ENCODE results near the gene PPARD. TPM values are rescaled to one million over a fixed set of nuclear protein-coding genes. Genes with fewer than 3 reads are reported as not detected.

Gene PPARD
- total and polyA plus RNA-seq, 2 of the 13 experiments (the other 11 are each of a cell fraction or from before 2014, with no cell fraction given) = 6.1 to 13.3 TPM

DNA sequence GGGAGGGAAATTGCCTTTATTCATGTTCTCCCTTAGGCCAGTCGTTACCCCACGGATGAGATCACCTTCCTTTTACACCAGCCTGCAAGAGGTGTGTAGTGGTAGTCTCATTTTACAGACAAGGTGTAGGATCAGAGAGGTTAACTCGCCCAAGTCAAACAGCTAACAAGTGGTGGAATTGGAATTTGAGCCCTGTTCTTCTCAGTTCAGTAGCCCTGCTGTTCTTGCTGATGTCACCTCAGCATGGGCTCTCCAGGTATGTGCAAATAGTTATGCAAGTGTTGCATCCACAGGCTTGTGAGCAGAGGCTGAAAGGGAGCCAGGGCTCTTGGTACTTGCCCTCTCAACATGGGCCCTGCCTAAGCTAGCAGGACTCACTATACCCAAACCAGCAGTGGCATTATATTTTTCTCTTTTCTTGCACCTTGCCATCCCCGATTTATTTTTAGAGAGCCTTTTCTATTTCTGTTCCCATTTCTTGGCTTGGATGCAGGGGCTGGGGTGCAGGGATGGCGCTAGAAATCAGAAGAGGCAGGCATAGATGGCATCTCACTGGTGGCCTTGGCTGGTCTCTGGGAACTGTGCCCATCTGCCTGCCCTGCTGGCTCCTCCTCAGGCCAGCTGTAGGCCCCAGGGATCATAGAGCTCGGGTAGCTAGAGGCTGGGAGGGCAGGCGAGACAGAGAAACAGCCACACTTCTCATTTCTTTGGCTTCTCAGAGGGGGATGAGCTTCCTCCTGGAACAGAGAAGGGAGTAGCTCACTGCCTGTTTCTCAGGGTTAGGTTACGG, 18.2 kb downstream of the PPARD start (continued):
- TF ChIP-seq, protein P1, sequence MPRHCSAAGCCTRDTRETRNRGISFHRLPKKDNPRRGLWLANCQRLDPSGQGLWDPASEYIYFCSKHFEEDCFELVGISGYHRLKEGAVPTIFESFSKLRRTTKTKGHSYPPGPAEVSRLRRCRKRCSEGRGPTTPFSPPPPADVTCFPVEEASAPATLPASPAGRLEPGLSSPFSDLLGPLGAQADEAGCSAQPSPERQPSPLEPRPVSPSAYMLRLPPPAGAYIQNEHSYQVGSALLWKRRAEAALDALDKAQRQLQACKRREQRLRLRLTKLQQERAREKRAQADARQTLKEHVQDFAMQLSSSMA (CRISPR knock-in tag; IDR thresholded peaks at IDR 0.05) = 0 out of 2 replicates have a peak, but pooled peaks have one; percentile 34
- TF ChIP-seq ESRRA (CRISPR knock-in tag; IDR thresholded peaks at IDR 0.05; ENCODE audit: low read depth) (peak; percentile 67; the same call in 1 of the 2 replicates), ZNF816 (CRISPR knock-in tag; IDR thresholded peaks at IDR 0.05; ENCODE audit: borderline replicate concordance) (no peak), ZNF780A (CRISPR knock-in tag; IDR thresholded peaks at IDR 0.05) (no peak), NKX3-1 (CRISPR knock-in tag; IDR thresholded peaks at IDR 0.05) (no peak), RBM39 (IDR thresholded peaks at IDR 0.05; ENCODE audit: low read depth, low read length, poor library complexity, severe bottlenecking) (no peak), ARNTL (CRISPR knock-in tag; IDR thresholded peaks at IDR 0.05) (0 out of 2 replicates have a peak, but pooled peaks have one; percentile 66), ATAD3A (CRISPR knock-in tag; IDR thresholded peaks at IDR 0.05) (no peak), HOXA5 (CRISPR knock-in tag; IDR thresholded peaks at IDR 0.05) (peak; percentile 76; the same call in 1 of the 2 replicates), GABPA (IDR thresholded peaks at IDR 0.05; ENCODE audit: low read depth, low read length) (no peak), GABPA (CRISPR knock-in tag; IDR thresholded peaks at IDR 0.05; ENCODE audit: low read depth) (0 out of 2 replicates have a peak, but pooled peaks have one; percentile 1), PRMT3 (CRISPR knock-in tag; IDR thresholded peaks at IDR 0.05; ENCODE audit: borderline replicate concordance, low read depth) (no peak), TBX3 (IDR thresholded peaks at IDR 0.05; ENCODE audit: borderline replicate concordance) (peak; percentile 71; the same call in 1 of the 2 replicates), HNF4G (IDR thresholded peaks at IDR 0.05; ENCODE audit: borderline replicate concordance, low read depth, low read length) (peak; percentile 93; the same call in 1 of the 2 replicates), HNF4G (CRISPR knock-in tag; IDR thresholded peaks at IDR 0.05; ENCODE audit: borderline replicate concordance, low read depth) (peak; percentile 90; the same call in 1 of the 2 replicates), ATF7-NPFF (CRISPR knock-in tag; IDR thresholded peaks at IDR 0.05; ENCODE audit: low read depth) (no peak), NFYC (CRISPR knock-in tag; IDR thresholded peaks at IDR 0.05) (no peak), ZBTB8A (CRISPR knock-in tag; IDR thresholded peaks at IDR 0.05; ENCODE audit: borderline replicate concordance, low read depth) (peak; percentile 76; the same call in 1 of the 2 replicates)
- TF ChIP-seq, protein P2, sequence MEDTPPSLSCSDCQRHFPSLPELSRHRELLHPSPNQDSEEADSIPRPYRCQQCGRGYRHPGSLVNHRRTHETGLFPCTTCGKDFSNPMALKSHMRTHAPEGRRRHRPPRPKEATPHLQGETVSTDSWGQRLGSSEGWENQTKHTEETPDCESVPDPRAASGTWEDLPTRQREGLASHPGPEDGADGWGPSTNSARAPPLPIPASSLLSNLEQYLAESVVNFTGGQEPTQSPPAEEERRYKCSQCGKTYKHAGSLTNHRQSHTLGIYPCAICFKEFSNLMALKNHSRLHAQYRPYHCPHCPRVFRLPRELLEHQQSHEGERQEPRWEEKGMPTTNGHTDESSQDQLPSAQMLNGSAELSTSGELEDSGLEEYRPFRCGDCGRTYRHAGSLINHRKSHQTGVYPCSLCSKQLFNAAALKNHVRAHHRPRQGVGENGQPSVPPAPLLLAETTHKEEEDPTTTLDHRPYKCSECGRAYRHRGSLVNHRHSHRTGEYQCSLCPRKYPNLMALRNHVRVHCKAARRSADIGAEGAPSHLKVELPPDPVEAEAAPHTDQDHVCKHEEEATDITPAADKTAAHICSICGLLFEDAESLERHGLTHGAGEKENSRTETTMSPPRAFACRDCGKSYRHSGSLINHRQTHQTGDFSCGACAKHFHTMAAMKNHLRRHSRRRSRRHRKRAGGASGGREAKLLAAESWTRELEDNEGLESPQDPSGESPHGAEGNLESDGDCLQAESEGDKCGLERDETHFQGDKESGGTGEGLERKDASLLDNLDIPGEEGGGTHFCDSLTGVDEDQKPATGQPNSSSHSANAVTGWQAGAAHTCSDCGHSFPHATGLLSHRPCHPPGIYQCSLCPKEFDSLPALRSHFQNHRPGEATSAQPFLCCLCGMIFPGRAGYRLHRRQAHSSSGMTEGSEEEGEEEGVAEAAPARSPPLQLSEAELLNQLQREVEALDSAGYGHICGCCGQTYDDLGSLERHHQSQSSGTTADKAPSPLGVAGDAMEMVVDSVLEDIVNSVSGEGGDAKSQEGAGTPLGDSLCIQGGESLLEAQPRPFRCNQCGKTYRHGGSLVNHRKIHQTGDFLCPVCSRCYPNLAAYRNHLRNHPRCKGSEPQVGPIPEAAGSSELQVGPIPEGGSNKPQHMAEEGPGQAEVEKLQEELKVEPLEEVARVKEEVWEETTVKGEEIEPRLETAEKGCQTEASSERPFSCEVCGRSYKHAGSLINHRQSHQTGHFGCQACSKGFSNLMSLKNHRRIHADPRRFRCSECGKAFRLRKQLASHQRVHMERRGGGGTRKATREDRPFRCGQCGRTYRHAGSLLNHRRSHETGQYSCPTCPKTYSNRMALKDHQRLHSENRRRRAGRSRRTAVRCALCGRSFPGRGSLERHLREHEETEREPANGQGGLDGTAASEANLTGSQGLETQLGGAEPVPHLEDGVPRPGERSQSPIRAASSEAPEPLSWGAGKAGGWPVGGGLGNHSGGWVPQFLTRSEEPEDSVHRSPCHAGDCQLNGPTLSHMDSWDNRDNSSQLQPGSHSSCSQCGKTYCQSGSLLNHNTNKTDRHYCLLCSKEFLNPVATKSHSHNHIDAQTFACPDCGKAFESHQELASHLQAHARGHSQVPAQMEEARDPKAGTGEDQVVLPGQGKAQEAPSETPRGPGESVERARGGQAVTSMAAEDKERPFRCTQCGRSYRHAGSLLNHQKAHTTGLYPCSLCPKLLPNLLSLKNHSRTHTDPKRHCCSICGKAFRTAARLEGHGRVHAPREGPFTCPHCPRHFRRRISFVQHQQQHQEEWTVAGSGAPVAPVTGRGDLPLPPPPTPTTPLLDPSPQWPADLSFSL (CRISPR knock-in tag; IDR thresholded peaks at IDR 0.05) = no peak
- TF ChIP-seq, protein P3, sequence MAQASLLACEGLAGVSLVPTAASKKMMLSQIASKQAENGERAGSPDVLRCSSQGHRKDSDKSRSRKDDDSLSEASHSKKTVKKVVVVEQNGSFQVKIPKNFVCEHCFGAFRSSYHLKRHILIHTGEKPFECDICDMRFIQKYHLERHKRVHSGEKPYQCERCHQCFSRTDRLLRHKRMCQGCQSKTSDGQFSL (CRISPR knock-in tag; IDR thresholded peaks at IDR 0.05) = no peak
- TF ChIP-seq, protein P4, sequence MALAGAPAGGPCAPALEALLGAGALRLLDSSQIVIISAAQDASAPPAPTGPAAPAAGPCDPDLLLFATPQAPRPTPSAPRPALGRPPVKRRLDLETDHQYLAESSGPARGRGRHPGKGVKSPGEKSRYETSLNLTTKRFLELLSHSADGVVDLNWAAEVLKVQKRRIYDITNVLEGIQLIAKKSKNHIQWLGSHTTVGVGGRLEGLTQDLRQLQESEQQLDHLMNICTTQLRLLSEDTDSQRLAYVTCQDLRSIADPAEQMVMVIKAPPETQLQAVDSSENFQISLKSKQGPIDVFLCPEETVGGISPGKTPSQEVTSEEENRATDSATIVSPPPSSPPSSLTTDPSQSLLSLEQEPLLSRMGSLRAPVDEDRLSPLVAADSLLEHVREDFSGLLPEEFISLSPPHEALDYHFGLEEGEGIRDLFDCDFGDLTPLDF (CRISPR knock-in tag; IDR thresholded peaks at IDR 0.05) = no peak

Data from HepG2 (cell line).